Measurements from ENCODE around the gene MZB1.
"Not testable (repeated sequence)": the region's sequence is repeated elsewhere in the genome, so short reads cannot be mapped to it uniquely, and the experiment has no call there.

MZB1 gene

DNA sequence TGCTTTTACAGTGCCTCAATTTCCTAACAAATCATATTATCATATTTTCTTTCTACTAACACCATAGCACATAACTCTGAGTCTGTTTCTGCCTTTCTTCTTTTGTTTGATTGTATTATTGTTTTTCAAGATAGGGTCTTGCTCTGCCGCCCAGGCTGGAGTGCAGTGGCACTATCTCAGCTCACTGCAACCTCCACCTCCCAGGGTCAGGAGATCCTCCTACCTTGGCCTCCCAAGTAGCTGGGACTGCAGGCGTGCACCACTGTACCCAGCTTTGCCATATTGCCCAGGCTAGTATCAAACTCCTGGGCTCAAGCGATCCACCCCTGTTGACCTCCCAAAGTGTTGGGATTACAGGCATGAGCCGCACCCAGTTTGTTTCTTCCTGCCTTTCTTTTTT lies 29.3 kb downstream of the MZB1 start:
- Histone ChIP-seq H3K4me3 (ENCODE audit: insufficient read depth, low read depth, low read length, poor library complexity, severe bottlenecking) (no peak overlapping the region), H3K27me3 (replicated peaks; ENCODE audit: control insufficient read depth, insufficient read depth, low read length, poor library complexity, severe bottlenecking) (no peaks in the 10 kb centered on the region), H3K27ac (ENCODE audit: insufficient read depth, low read length, poor library complexity, severe bottlenecking) (no peak overlapping the region), H3K9me3 (ENCODE audit: control insufficient read depth, low read length) (no peaks in the 10 kb centered on the region), H3K36me3 (ENCODE audit: control insufficient read depth, insufficient read depth, low read length) (peaks cover 15% of the 10 kb centered on the region), H3K4me1 (ENCODE audit: control insufficient read depth, insufficient read depth, low read length, poor library complexity, severe bottlenecking) (no peaks in the 10 kb centered on the region)
- no peak for DNase-seq

DNA sequence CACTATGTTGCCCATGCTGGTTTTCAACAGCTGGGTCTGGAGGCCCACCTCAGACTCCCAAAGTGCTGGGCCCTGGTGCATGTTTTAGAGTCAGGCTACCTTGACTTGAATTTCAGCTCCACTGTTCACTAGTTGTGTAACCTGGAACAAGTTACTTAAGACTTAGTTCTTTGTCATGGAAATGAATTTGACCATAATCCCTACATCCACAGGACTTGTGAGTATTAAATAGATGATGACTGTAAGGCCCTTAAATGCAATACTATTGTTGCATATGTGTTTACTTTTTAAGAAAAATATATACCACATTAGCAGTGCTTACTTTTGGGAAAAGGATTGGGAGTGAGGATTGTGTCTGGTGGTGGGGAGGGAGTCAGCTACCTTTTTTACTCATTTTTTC lies 31.6 kb downstream of the MZB1 start:
- no peaks in the 10 kb centered on the region for H3K36me3 ChIP-seq (ENCODE audit: control insufficient read depth, insufficient read depth, low read length)
- no peak for DNase-seq
- no peaks in the 10 kb centered on the region for H3K27me3 ChIP-seq (replicated peaks; ENCODE audit: control insufficient read depth, insufficient read depth, low read length, poor library complexity, severe bottlenecking)
- no peaks in the 10 kb centered on the region for H3K4me1 ChIP-seq (ENCODE audit: control insufficient read depth, insufficient read depth, low read length, poor library complexity, severe bottlenecking)
- H3K9me3 ChIP-seq (ENCODE audit: control insufficient read depth, low read length) = no peaks in the 10 kb centered on the region
- no peak overlapping the region for H3K4me3 ChIP-seq (ENCODE audit: insufficient read depth, low read depth, low read length, poor library complexity, severe bottlenecking)
- no peak overlapping the region for H3K27ac ChIP-seq (ENCODE audit: insufficient read depth, low read length, poor library complexity, severe bottlenecking)

DNA sequence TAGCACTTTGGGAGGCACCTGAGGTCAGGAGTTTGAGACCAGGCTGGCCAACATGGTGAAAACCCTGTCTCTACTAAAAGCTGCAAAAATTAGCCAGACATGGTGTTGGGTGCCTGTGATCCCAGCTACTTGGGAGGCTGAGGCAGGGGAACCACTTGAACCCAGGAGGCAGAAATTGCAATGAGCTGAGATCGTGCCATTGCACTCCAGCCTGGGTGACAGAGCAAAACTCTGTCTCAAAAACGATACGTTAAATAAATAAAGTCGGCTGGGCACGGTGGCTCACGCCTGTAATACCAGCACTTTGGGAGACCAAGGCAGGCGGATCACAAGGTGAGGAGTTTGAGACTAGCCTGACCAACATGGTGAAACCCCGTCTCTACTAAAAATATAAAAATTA lies 33.8 kb downstream of the MZB1 start:
- H3K9me3 ChIP-seq (ENCODE audit: control insufficient read depth, low read length); H3K27me3 ChIP-seq (replicated peaks; ENCODE audit: control insufficient read depth, insufficient read depth, low read length, poor library complexity, severe bottlenecking); H3K27ac ChIP-seq (ENCODE audit: insufficient read depth, low read length, poor library complexity, severe bottlenecking); H3K4me1 ChIP-seq (ENCODE audit: control insufficient read depth, insufficient read depth, low read length, poor library complexity, severe bottlenecking); H3K36me3 ChIP-seq (ENCODE audit: control insufficient read depth, insufficient read depth, low read length); H3K4me3 ChIP-seq (ENCODE audit: insufficient read depth, low read depth, low read length, poor library complexity, severe bottlenecking); DNase-seq: not testable (repeated sequence)

DNA sequence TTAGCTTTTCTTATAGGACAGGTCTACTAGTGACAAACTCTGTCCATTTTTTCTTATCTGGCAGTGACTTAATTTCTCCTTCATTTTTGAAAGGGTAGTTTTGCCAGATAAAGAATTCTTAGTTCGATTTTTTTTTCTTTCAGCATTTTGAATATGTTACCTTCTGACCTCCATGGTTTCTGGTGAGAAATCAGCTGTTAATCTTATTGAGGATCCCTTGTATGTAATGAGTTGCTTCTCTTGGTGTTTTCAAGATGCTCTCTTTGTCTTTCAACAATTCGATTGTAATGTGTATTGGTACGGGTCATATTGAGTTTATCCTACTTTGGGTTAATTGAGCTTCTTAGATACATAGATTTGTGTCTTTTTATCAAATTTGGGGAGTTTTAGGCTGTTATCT lies 35.5 kb downstream of the MZB1 start:
- H3K4me1 ChIP-seq (ENCODE audit: control insufficient read depth, insufficient read depth, low read length, poor library complexity, severe bottlenecking) = peaks cover 2% of the 10 kb centered on the region
- H3K27ac ChIP-seq (ENCODE audit: insufficient read depth, low read length, poor library complexity, severe bottlenecking) = no peak overlapping the region
- no peak overlapping the region for H3K4me3 ChIP-seq (ENCODE audit: insufficient read depth, low read depth, low read length, poor library complexity, severe bottlenecking)
- no peak for DNase-seq
- no peaks in the 10 kb centered on the region for H3K36me3 ChIP-seq (ENCODE audit: control insufficient read depth, insufficient read depth, low read length)
- no peaks in the 10 kb centered on the region for H3K27me3 ChIP-seq (replicated peaks; ENCODE audit: control insufficient read depth, insufficient read depth, low read length, poor library complexity, severe bottlenecking)
- H3K9me3 ChIP-seq (ENCODE audit: control insufficient read depth, low read length) = no peaks in the 10 kb centered on the region

DNA sequence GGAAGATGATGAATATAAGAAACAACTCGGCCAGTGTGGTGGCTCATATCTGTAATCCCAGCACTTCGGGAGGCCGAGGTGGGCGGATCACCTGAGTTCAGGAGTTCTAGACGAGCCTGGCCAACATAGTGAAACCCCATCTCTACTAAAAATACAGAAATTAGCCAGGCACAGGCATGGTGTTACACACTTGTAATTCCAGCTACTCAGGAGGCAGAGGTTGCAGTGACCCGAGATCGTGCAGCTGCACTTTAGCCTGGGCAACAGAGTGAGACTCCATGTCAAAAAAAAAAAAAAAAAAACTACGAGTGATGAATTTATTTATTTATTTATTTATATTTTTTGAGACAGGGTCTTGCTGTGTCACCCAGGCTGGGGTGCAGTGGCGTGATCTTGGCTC lies 41.9 kb downstream of the MZB1 start:
- H3K27me3 ChIP-seq (replicated peaks; ENCODE audit: control insufficient read depth, insufficient read depth, low read length, poor library complexity, severe bottlenecking); H3K27ac ChIP-seq (ENCODE audit: insufficient read depth, low read length, poor library complexity, severe bottlenecking); H3K4me3 ChIP-seq (ENCODE audit: insufficient read depth, low read depth, low read length, poor library complexity, severe bottlenecking); H3K9me3 ChIP-seq (ENCODE audit: control insufficient read depth, low read length); DNase-seq; H3K36me3 ChIP-seq (ENCODE audit: control insufficient read depth, insufficient read depth, low read length): not testable (repeated sequence)
- peaks cover 14% of the 10 kb centered on the region for H3K4me1 ChIP-seq (ENCODE audit: control insufficient read depth, insufficient read depth, low read length, poor library complexity, severe bottlenecking)

DNA sequence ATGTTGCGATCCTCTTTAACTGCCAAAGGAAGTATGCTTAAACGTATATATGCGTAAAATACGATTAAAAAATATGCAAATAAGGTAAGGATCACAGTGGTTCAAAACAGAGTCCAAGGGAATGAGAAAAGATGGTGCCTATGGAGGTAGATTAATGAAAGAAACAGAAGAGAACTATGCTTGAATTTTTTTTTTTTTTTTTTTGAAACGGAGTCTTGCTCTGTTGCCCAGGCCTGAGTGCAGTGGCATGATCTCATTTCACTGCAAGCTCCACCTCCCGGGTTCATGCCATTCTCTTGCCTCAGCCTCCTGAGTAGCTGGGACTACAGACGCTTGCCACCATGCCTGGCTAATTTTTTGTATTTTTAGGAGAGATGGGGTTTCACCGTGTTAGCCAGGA lies 44.3 kb downstream of the MZB1 start:
- H3K4me3 ChIP-seq (ENCODE audit: insufficient read depth, low read depth, low read length, poor library complexity, severe bottlenecking); H3K27ac ChIP-seq (ENCODE audit: insufficient read depth, low read length, poor library complexity, severe bottlenecking); H3K9me3 ChIP-seq (ENCODE audit: control insufficient read depth, low read length); H3K36me3 ChIP-seq (ENCODE audit: control insufficient read depth, insufficient read depth, low read length); H3K27me3 ChIP-seq (replicated peaks; ENCODE audit: control insufficient read depth, insufficient read depth, low read length, poor library complexity, severe bottlenecking); DNase-seq: not testable (repeated sequence)
- H3K4me1 ChIP-seq (ENCODE audit: control insufficient read depth, insufficient read depth, low read length, poor library complexity, severe bottlenecking) = peaks cover 23% of the 10 kb centered on the region

DNA sequence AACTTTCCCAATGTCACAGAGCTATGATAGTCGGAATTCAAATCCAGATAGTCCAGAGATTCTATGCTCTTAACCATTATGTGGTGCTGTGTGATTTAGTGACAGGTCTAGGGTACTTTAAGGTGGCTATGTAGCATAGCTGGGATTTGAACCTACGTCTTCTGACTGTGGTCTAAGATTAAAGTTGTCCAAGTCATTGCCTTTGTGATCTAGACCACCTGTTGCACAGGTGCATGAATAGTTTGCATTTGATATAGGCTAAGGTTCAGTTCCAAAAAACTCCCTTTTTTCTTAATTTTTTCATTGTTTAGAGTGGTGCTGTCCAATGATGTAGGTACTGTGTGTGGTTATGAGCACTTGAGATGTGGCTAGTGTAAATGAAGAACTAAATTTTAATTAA lies 45.5 kb downstream of the MZB1 start:
- Histone ChIP-seq H3K4me1 (ENCODE audit: control insufficient read depth, insufficient read depth, low read length, poor library complexity, severe bottlenecking) (peaks cover 21% of the 10 kb centered on the region), H3K27me3 (replicated peaks; ENCODE audit: control insufficient read depth, insufficient read depth, low read length, poor library complexity, severe bottlenecking) (no peaks in the 10 kb centered on the region), H3K4me3 (ENCODE audit: insufficient read depth, low read depth, low read length, poor library complexity, severe bottlenecking) (no peak overlapping the region), H3K36me3 (ENCODE audit: control insufficient read depth, insufficient read depth, low read length) (no peaks in the 10 kb centered on the region), H3K9me3 (ENCODE audit: control insufficient read depth, low read length) (no peaks in the 10 kb centered on the region), H3K27ac (ENCODE audit: insufficient read depth, low read length, poor library complexity, severe bottlenecking) (no peak overlapping the region)
- no peak for DNase-seq

DNA sequence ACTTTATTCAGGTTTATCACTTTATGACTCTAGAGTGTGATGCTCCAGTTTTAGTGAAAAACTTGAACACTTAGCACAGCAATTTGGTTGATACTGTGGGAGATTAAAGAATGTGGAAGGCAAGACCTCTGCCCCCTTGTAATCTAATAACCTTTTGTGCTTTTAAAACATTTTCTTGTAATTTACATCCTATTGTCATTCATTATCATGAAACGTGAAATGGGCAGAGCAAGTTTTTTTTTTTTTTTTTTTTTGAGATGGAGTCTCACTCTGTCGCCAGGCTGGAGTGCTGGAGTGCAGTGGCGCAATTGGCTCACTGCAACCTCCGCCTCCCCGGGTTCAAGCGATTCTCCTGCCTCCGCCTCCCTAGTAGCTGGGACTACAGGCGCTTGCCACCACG lies 46.2 kb downstream of the MZB1 start:
- Histone ChIP-seq H3K27ac (ENCODE audit: insufficient read depth, low read length, poor library complexity, severe bottlenecking) (no peak overlapping the region), H3K4me1 (ENCODE audit: control insufficient read depth, insufficient read depth, low read length, poor library complexity, severe bottlenecking) (peaks cover 19% of the 10 kb centered on the region), H3K27me3 (replicated peaks; ENCODE audit: control insufficient read depth, insufficient read depth, low read length, poor library complexity, severe bottlenecking) (no peaks in the 10 kb centered on the region), H3K36me3 (ENCODE audit: control insufficient read depth, insufficient read depth, low read length) (no peaks in the 10 kb centered on the region), H3K4me3 (ENCODE audit: insufficient read depth, low read depth, low read length, poor library complexity, severe bottlenecking) (no peak overlapping the region), H3K9me3 (ENCODE audit: control insufficient read depth, low read length) (no peaks in the 10 kb centered on the region)
- DNase-seq = no peak

DNA sequence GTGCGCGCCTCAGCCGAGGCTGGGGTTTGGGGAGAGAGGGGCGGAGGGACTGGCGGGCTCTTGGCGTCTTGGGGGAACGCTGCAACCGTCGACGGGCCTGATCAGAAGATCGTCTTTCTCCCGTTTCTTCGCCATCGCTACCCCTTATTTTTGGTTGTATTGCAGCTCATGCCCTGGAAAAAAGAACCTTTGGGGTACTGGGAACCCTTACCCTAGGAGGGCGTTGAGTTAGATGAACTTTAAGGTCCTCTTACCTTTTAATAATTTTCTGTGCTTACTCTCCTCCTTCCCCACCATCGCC lies 47.3 kb downstream of the MZB1 start:
- Histone ChIP-seq H3K27ac (ENCODE audit: insufficient read depth, low read length, poor library complexity, severe bottlenecking) (peak overlapping the region; percentile 99), H3K4me1 (ENCODE audit: control insufficient read depth, insufficient read depth, low read length, poor library complexity, severe bottlenecking) (peaks cover 19% of the 10 kb centered on the region), H3K9me3 (ENCODE audit: control insufficient read depth, low read length) (no peaks in the 10 kb centered on the region), H3K36me3 (ENCODE audit: control insufficient read depth, insufficient read depth, low read length) (no peaks in the 10 kb centered on the region), H3K27me3 (replicated peaks; ENCODE audit: control insufficient read depth, insufficient read depth, low read length, poor library complexity, severe bottlenecking) (no peaks in the 10 kb centered on the region), H3K4me3 (ENCODE audit: insufficient read depth, low read depth, low read length, poor library complexity, severe bottlenecking) (peak overlapping the region; percentile 95)
- no peak for DNase-seq

DNA sequence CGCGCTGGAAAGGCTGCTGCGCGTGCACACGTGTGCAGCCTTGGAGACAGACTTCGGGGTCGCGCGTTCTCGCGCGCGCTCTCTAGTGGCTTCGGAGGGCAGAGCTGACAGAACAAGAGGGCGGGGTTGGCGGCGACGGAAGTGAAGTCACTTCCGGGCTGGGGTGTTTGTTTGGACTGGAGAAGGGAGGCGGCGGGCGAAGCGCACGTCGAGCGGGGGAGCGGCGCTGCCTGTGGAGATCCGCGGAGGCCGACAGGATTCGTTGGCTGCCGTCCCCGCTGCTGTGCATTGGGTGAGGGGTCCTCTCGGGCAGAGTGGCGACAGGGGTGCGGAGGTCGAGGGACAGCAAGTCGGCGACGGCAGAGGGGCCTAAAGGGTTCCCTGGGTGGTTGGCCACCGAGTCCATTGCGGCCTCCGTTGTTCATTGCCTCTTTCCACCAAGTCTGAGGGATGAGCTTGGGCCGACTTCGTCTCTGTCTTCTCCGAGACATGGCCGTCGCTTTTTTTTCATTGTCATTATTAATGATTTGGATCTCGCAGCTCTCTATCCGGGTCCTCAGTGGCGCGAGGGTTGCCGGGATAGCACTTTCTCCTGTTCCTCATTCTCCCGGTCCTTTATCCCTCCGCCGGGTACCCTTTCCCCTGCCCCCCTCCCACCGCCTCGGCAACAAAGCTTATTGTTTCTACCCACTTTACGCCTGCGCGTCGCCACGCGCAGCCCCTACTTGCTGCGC lies 47.9 kb downstream of the MZB1 start, which contains the start of gene PAIP2:
PAIP2 (plus strand) TSS at position 166 of the 734 bp plus-strand sequence. CDS start 21,931 bp downstream, outside the sequence.
- Histone ChIP-seq H3K4me1 (ENCODE audit: control insufficient read depth, insufficient read depth, low read length, poor library complexity, severe bottlenecking) (peaks cover 19% of the 10 kb centered on the region), H3K4me3 (ENCODE audit: insufficient read depth, low read depth, low read length, poor library complexity, severe bottlenecking) (peak within 1 kb of the TSS; percentile 95), H3K27me3 (replicated peaks; ENCODE audit: control insufficient read depth, insufficient read depth, low read length, poor library complexity, severe bottlenecking) (no peaks in the 10 kb centered on the region), H3K9me3 (ENCODE audit: control insufficient read depth, low read length) (no peaks in the 10 kb centered on the region), H3K27ac (ENCODE audit: insufficient read depth, low read length, poor library complexity, severe bottlenecking) (peak within 1 kb of the TSS; percentile 99), H3K36me3 (ENCODE audit: control insufficient read depth, insufficient read depth, low read length) (no peaks in the 10 kb centered on the region)
- peak; percentile 94 to 97 (median 94) for DNase-seq

Measured in effector memory CD4-positive, alpha-beta T cell (primary cell).